Upper lobe of left lung (tissue), 4 donors: ENCODE results near the gene SFN.

Source experiments
- POLR2A ChIP-seq, 4 donors: fragments of 450-650 bp; IDR thresholded peaks; one replicate each; pipeline ENCODE4 v1.5.1; 2016 to 2017; ENCODE audit warnings: antibody characterized with exemption in 4 of 4, mild to moderate bottlenecking in 2 of 4
- POLR2AphosphoS5 ChIP-seq, 2 donors: sonication (generic); formaldehyde crosslinking; IDR thresholded peaks; one replicate each; pipeline ENCODE4 v1.5.1; 2017; ENCODE audit warnings: antibody characterized with exemption in 2 of 2
- TF ChIP-seq, protein P1 (sequence below), 6 experiments: fragments of 450-650 bp in 4 of 6; fragments of 200-600 bp in 2 of 6; sonication (generic) in 2 of 6; IDR thresholded peaks; one replicate each; pipeline ENCODE4 v1.5.1; 2016 to 2019; ENCODE audit warnings: antibody characterized with exemption in 6 of 6

- TF ChIP-seq POLR2A (IDR thresholded peaks at IDR 0.05) (no peak), POLR2AphosphoS5 (IDR thresholded peaks at IDR 0.05) (no peak)
- TF ChIP-seq, protein P1, sequence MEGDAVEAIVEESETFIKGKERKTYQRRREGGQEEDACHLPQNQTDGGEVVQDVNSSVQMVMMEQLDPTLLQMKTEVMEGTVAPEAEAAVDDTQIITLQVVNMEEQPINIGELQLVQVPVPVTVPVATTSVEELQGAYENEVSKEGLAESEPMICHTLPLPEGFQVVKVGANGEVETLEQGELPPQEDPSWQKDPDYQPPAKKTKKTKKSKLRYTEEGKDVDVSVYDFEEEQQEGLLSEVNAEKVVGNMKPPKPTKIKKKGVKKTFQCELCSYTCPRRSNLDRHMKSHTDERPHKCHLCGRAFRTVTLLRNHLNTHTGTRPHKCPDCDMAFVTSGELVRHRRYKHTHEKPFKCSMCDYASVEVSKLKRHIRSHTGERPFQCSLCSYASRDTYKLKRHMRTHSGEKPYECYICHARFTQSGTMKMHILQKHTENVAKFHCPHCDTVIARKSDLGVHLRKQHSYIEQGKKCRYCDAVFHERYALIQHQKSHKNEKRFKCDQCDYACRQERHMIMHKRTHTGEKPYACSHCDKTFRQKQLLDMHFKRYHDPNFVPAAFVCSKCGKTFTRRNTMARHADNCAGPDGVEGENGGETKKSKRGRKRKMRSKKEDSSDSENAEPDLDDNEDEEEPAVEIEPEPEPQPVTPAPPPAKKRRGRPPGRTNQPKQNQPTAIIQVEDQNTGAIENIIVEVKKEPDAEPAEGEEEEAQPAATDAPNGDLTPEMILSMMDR (IDR thresholded peaks at IDR 0.05), result no peak
Observed at GRCh38 chr1:26851106-26851684, 11.8 kb upstream of the SFN start.
